NT2/D1 (cell line): ENCODE data around the gene CIAO2A.

Experiments
- SUZ12 ChIP-seq: IDR thresholded peaks from 2 replicates; pipeline ENCODE4 v1.6.1; 2011; ENCODE audit not compliant: insufficient read length, insufficient read depth; ENCODE audit errors: extremely low read depth
- YY1 ChIP-seq: IDR thresholded peaks from 2 replicates; pipeline ENCODE4 v1.6.1; 2011; ENCODE audit not compliant: insufficient read length, insufficient read depth
- ZNF274 ChIP-seq: IDR thresholded peaks from 2 replicates; pipeline ENCODE4 v1.6.1; 2011; ENCODE audit warnings: mild to moderate bottlenecking, low read depth, low read length

- TF ChIP-seq ZNF274, result no peak
- no peak for TF ChIP-seq SUZ12
- TF ChIP-seq YY1, result no peak
These were observed 23.5 kb downstream of the CIAO2A start for GRCh38 chr15:64070106-64070505.
